NCI-H345 (cell line): ENCODE measurements around the gene TBC1D3K.
"Not testable (repeated sequence)": the region's sequence is repeated elsewhere in the genome, so short reads cannot be mapped to it uniquely, and the experiment has no call there.

ENCODE experiments used
- DNase-seq: peaks from one replicate; lab custom pipeline; 2025; lab: John Stamatoyannopoulos, UW

The TBC1D3K gene

GRCh38 chr17:37924115-37924514, at the start of gene TBC1D3K:
Gene TBC1D3K, plus strand, starts transcription at chr17:37924415. Its CDS starts 1,585 bp downstream, at chr17:37926000.
- not testable (repeated sequence) for DNase-seq

- DNase-seq = no peak
Measured at GRCh38 chr17:37884516-37884915, 39.7 kb upstream of the TBC1D3K start.

DNA sequence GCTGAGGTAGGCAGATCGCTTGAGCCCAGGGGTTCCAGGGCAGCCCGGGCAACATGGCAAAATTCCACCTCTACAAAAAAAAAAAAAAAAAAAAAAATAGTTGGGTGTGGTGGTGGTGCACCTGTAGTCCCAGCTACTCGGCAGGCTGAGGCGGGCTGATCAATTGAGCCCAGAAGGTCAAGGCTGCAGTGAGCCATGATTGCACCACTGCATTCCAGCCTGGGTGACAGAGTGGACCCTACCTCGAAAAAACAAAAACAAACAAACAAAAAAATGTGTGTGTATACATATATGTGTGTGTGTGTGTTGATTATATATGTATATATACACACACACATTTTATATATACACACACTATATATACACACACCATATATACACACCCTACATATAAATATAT, 39.1 kb upstream of the TBC1D3K start:
- no peak for DNase-seq

DNA sequence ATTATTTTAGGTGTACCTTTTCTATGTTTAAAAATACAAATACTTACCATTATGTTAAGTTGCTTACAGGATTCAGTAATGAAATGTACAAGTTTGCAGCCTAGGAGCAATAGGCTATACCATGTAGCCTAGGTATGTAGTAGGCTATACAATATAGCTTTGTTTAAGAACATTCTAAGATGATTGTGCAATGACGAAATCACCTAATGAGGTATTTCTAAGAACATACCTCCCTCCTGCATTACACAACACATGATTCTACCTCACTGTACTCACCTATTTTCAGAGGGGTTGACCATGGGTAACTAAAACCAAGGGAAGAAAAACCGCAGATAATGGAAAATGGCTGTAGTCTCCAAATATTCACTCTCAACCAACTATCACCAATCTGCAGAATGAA, 35.3 kb upstream of the TBC1D3K start:
- no peak for DNase-seq

DNA sequence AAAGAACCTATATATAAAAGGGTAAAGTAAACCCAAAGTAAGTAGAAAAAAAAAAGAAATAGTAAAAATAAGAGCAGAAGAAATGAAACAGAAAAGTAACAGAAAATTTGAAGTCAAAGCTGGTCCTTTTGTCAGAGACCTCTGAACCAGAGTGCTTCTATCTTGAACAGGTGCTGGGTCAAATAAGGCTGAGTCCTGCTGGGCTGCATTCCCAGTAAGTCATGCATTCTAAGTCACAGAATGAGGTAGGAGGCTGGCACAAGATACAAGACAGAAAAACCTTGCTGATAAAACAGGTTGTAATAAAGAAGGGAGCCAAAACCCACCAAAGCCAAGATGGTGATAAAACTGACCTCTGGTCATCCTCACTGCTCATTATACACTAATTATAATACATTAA, 27.3 kb upstream of the TBC1D3K start:
- DNase-seq = not testable (repeated sequence)
